Astrocyte (in vitro differentiated cells and primary cell): ENCODE results near the gene SHC4. TPM values are rescaled to one million over a fixed set of nuclear protein-coding genes. Genes with fewer than 3 reads are reported as not detected.

Experiments used
- DNase-seq: peaks from one replicate; pipeline ENCODE4 v3.0.0-alpha.2; 2010; ENCODE audit warnings: low read depth
- FAIRE-seq: peaks from 2 replicates; lab custom pipeline; 2011; peaks lifted over from hg19 to GRCh38; lab: Jason Lieb, UNC
- H2AFZ ChIP-seq: 2 replicates; pipeline ENCODE4 v1.6.0; 2012; ENCODE audit warnings: low read depth, low read length, inconsistent platforms
- H3K27ac ChIP-seq: 2 replicates; pipeline ENCODE4 v1.5.1; 2011; ENCODE audit warnings: low read depth, low read length, inconsistent platforms
- H3K27me3 ChIP-seq: 2 replicates; pipeline ENCODE4 v1.6.0; 2011; ENCODE audit warnings: low read length, inconsistent platforms; ENCODE audit not compliant: insufficient read depth
- H3K36me3 ChIP-seq: 2 replicates; pipeline ENCODE4 v1.5.1; 2011; ENCODE audit warnings: low read length, inconsistent platforms; ENCODE audit not compliant: insufficient read depth
- H3K4me1 ChIP-seq: 2 replicates; pipeline ENCODE4 v1.5.1; 2011; ENCODE audit warnings: low read length, inconsistent platforms; ENCODE audit not compliant: insufficient read depth
- H3K4me2 ChIP-seq: 2 replicates; pipeline ENCODE4 v1.6.0; 2012; ENCODE audit warnings: low read length, inconsistent platforms
- H3K4me3 ChIP-seq: 2 replicates; pipeline ENCODE4 v1.5.1; 2011; ENCODE audit warnings: low read depth, mild to moderate bottlenecking, low read length, inconsistent platforms; ENCODE audit not compliant: insufficient read depth
- H3K79me2 ChIP-seq: 2 replicates; pipeline ENCODE4 v1.6.0; 2012; ENCODE audit warnings: mild to moderate bottlenecking, low read length, inconsistent platforms; ENCODE audit not compliant: insufficient read depth
- H3K9ac ChIP-seq: 2 replicates; pipeline ENCODE4 v1.6.0; 2012; ENCODE audit warnings: mild to moderate bottlenecking, low read length, inconsistent platforms
- H3K9me3 ChIP-seq: 2 replicates; pipeline ENCODE4 v1.5.1; 2012; ENCODE audit warnings: low read depth, mild to moderate bottlenecking, low read length, inconsistent platforms; ENCODE audit not compliant: insufficient read depth
- H4K20me1 ChIP-seq: 2 replicates; pipeline ENCODE4 v1.6.0; 2012; ENCODE audit warnings: low read length, inconsistent platforms; ENCODE audit not compliant: insufficient read depth
- H3K27ac Mint-ChIP-seq: one replicate; pipeline ENCODE4 v1.8.0; 2021; ENCODE audit warnings: mild to moderate bottlenecking, mixed read lengths; ENCODE audit not compliant: unreplicated experiment
- H3K27me3 Mint-ChIP-seq: one replicate; pipeline ENCODE4 v1.8.0; 2021; ENCODE audit warnings: low read depth, mixed read lengths; ENCODE audit not compliant: unreplicated experiment
- H3K36me3 Mint-ChIP-seq: one replicate; pipeline ENCODE4 v1.8.0; 2021; ENCODE audit warnings: low read depth, mixed read lengths; ENCODE audit not compliant: unreplicated experiment
- H3K4me1 Mint-ChIP-seq: one replicate; pipeline ENCODE4 v1.8.0; 2021; ENCODE audit warnings: low read depth, mixed read lengths; ENCODE audit not compliant: unreplicated experiment
- H3K4me3 Mint-ChIP-seq: one replicate; pipeline ENCODE4 v1.8.0; 2021; ENCODE audit warnings: mild to moderate bottlenecking, moderate library complexity, mixed read lengths; ENCODE audit not compliant: unreplicated experiment
- H3K9me3 Mint-ChIP-seq: one replicate; pipeline ENCODE4 v1.8.0; 2021; ENCODE audit warnings: mild to moderate bottlenecking, mixed read lengths; ENCODE audit not compliant: unreplicated experiment
- CTCF ChIP-seq: IDR thresholded peaks from 2 replicates; pipeline ENCODE4 v1.5.1; 2011; ENCODE audit warnings: low read depth, mild to moderate bottlenecking, inconsistent platforms, low read length, moderate library complexity; ENCODE audit not compliant: insufficient read depth
- EZH2 ChIP-seq: IDR thresholded peaks from 2 replicates; pipeline ENCODE4 v1.6.1; 2012; ENCODE audit warnings: mild to moderate bottlenecking, low read length, inconsistent platforms; ENCODE audit not compliant: insufficient read depth
- total RNA-seq: library from RNA; stranded (reverse); gene quantifications from 2 replicates; pipeline ENCODE4 v1.2.1, GENCODE V29; 2021

SHC4 gene
- total RNA-seq, 1 donor from 2014 or later: 2.7 TPM

GRCh38 chr15:48814286-48814685 is 149.4 kb downstream of the SHC4 start:
- H3K27me3 ChIP-seq: no peaks in the 10 kb centered on the region
- Mint-ChIP-seq H3K36me3 (peaks cover 2% of the 10 kb centered on the region), H3K4me3 (no peak overlapping the region), H3K27me3 (peaks cover 2% of the 10 kb centered on the region), H3K27ac (no peak overlapping the region), H3K9me3 (no peaks in the 10 kb centered on the region), H3K4me1 (peaks cover 10% of the 10 kb centered on the region)
- no peak overlapping the region for H3K27ac ChIP-seq
- peaks cover 13% of the 10 kb centered on the region for H3K79me2 ChIP-seq
- H3K4me3 ChIP-seq: no peak overlapping the region
- no peak overlapping the region for H2AFZ ChIP-seq
- no peaks in the 10 kb centered on the region for H3K36me3 ChIP-seq
- no peaks in the 10 kb centered on the region for H4K20me1 ChIP-seq
- H3K4me2 ChIP-seq: no peak overlapping the region
- DNase-seq (no peak), FAIRE-seq (no peak)
- TF ChIP-seq EZH2 (no peak), CTCF (no peak)
- peaks cover 11% of the 10 kb centered on the region for H3K4me1 ChIP-seq
- no peak overlapping the region for H3K9ac ChIP-seq
- H3K9me3 ChIP-seq: no peaks in the 10 kb centered on the region

- H3K4me3 Mint-ChIP-seq: peak overlapping the region; percentile 96
- H3K9me3 ChIP-seq: no peaks in the 10 kb centered on the region
- no peak overlapping the region for H3K27ac Mint-ChIP-seq
- DNase-seq (no peak), FAIRE-seq (no peak)
- H3K79me2 ChIP-seq: peaks cover 17% of the 10 kb centered on the region
- peak overlapping the region; percentile 92 for H3K4me2 ChIP-seq
- H3K4me1 Mint-ChIP-seq: peaks cover 7% of the 10 kb centered on the region
- peak overlapping the region; percentile 81 for H3K4me3 ChIP-seq
- no peak overlapping the region for H3K27ac ChIP-seq
- H3K27me3 Mint-ChIP-seq: peaks cover 2% of the 10 kb centered on the region
- H3K27me3 ChIP-seq: no peaks in the 10 kb centered on the region
- peaks cover 2% of the 10 kb centered on the region for H3K36me3 Mint-ChIP-seq
- H3K9me3 Mint-ChIP-seq: no peaks in the 10 kb centered on the region
- peak overlapping the region; percentile 68 for H3K9ac ChIP-seq
- H3K4me1 ChIP-seq: peaks cover 12% of the 10 kb centered on the region
- H3K36me3 ChIP-seq: no peaks in the 10 kb centered on the region
- H4K20me1 ChIP-seq: no peaks in the 10 kb centered on the region
- no peak for TF ChIP-seq EZH2
- H2AFZ ChIP-seq: peak overlapping the region; percentile 86
These were observed 152.3 kb downstream of the SHC4 start for GRCh38 chr15:48811325-48811958.

GRCh38 chr15:48810414-48811324 is 153.1 kb downstream of the SHC4 start, which contains the start of gene CEP152:
TSS of gene CEP152 (minus strand) at chr15:48811069. CDS start at chr15:48805649, 5,420 bp downstream.
- H4K20me1 ChIP-seq: no peaks in the 10 kb centered on the region
- DNase-seq: peak; percentile 99
- Mint-ChIP-seq H3K4me1 (peaks cover 7% of the 10 kb centered on the region), H3K36me3 (peaks cover 2% of the 10 kb centered on the region), H3K27ac (peak within 1 kb of the TSS; percentile 27), H3K27me3 (peaks cover 2% of the 10 kb centered on the region), H3K4me3 (peak within 1 kb of the TSS; percentile 96), H3K9me3 (no peaks in the 10 kb centered on the region)
- H3K4me1 ChIP-seq: peaks cover 16% of the 10 kb centered on the region
- peak within 1 kb of the TSS; percentile 92 for H3K4me2 ChIP-seq
- H3K27me3 ChIP-seq: no peaks in the 10 kb centered on the region
- H3K27ac ChIP-seq: peak within 1 kb of the TSS; percentile 68
- H3K9ac ChIP-seq: peak within 1 kb of the TSS; percentile 81
- no peaks in the 10 kb centered on the region for H3K9me3 ChIP-seq
- FAIRE-seq: peak; percentile 69
- H3K36me3 ChIP-seq: no peaks in the 10 kb centered on the region
- H3K79me2 ChIP-seq: peaks cover 17% of the 10 kb centered on the region
- peak within 1 kb of the TSS; percentile 81 for H3K4me3 ChIP-seq
- TF ChIP-seq EZH2 (no peak), CTCF (no peak)
- peak within 1 kb of the TSS; percentile 86 for H2AFZ ChIP-seq
